ENCODE results near the gene NUP160.
"Not testable (repeated sequence)": the region's sequence is repeated elsewhere in the genome, so short reads cannot be mapped to it uniquely, and the experiment has no call there.

NUP160 gene

GRCh38 chr11:47800759-47801158 lies 47.4 kb downstream of the NUP160 start:
- in situ Hi-C loops (cut with MboI; ENCODE audit: low sequenced_read_pairs) = no loop called here

DNA sequence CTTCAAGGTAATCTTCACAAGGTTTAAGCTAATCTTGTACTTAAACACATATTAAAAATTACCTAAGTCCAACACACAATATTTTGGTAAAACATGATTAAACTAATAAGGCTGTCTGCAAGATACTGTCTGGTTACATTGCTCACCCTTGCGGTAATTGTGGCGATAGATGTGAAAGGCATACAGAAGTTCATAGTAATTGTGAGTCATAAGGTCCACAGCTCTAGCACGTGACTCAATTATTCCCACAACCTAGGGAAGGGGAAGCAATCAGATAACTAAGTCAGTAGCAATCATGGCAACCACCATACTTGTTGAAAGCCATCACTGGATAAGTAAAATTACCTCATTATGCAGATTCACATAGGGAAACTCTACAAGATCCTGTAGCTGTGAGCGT lies 50.5 kb downstream of the NUP160 start:
- in situ Hi-C loops (cut with MboI; ENCODE audit: low sequenced_read_pairs) = no loop called here

GRCh38 chr11:47791774-47792430 lies 56.2 kb downstream of the NUP160 start:
- in situ Hi-C loops (cut with MboI; ENCODE audit: low sequenced_read_pairs) = no loop called here

DNA sequence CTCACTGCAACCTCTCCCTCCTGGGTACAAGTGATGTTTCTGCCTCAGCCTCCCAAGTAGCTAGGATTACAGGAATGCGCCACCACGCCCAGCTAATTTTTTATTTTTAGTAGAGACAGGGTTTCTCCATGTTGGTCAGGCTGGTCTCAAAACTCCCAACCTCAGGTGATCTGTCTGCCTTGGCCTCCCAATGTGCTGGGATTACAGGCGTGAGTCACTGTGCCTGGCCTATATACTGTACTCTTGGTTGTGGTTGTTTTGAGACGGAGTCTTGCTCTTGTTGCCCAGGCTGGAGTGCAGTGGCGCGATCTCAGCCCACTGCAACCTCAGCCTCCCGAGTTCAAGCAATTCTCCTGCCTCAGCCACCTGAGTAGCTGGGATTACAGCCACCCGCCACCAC lies 58.1 kb downstream of the NUP160 start:
- in situ Hi-C loops (cut with MboI; ENCODE audit: low sequenced_read_pairs) = not testable (repeated sequence)

- in situ Hi-C loops (cut with MboI; ENCODE audit: low sequenced_read_pairs) = no loop called here
Observed at GRCh38 chr11:47788181-47788580, 60.0 kb downstream of the NUP160 start.

GRCh38 chr11:47786373-47786772 lies 61.8 kb downstream of the NUP160 start:
- in situ Hi-C loops (cut with MboI; ENCODE audit: low sequenced_read_pairs) = no loop called here

- in situ Hi-C loops (cut with MboI; ENCODE audit: low sequenced_read_pairs) = no loop called here
Observed at GRCh38 chr11:47784785-47785381, 63.3 kb downstream of the NUP160 start.

DNA sequence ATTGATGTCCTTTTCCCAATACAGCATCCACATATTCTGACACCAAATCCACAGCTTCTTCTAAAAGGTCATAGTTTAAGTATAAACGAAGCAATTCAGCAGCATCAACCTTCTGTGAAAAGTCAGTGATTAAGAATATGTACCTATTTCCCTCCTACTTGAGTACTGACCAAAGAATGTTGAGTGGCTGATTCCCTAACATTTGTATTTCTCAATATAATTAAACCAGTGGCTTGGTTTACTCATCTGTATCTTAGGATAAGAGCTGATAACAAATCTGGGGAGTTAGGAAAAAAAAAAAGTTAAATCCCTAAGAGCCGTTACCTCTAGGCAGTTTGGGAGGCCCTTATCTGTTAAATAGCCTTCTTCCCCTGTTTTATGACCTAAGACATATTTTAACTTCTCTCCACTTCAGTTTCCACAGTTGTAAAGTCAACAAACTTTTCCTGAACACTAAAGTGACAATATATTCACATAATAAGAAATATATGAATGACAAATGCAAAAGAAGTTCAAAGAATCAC lies 65.0 kb downstream of the NUP160 start:
- in situ Hi-C loops (cut with MboI; ENCODE audit: low sequenced_read_pairs) = no loop called here

- in situ Hi-C loops (cut with MboI; ENCODE audit: low sequenced_read_pairs) = no loop called here
Observed at GRCh38 chr11:47778878-47779483, 69.2 kb downstream of the NUP160 start.

- in situ Hi-C loops (cut with MboI; ENCODE audit: low sequenced_read_pairs) = no loop called here
Observed at GRCh38 chr11:47775240-47775869, 72.8 kb downstream of the NUP160 start.

GRCh38 chr11:47773882-47774281 lies 74.3 kb downstream of the NUP160 start:
- in situ Hi-C loops (cut with MboI; ENCODE audit: low sequenced_read_pairs) = no loop called here

DNA sequence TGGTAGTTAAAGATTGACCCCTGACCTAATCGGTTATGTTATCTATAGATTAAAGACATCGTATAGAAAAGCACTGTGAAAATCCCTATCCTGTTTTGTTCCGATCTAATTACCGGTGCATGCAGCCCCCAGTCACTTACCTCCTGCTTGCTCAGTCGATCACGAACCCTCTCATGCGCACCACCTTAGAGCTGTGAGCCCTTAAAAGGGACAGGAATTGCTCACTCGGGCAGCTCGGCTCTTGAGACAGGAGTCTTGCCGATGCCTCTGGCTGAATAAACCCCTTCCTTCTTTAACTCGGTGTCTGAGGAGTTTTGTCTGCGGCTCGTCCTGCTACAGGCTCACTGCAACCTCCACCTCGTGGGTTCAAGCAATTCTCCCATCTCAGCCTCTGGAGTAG lies 78.6 kb downstream of the NUP160 start:
- in situ Hi-C loops (cut with MboI; ENCODE audit: low sequenced_read_pairs) = not testable (repeated sequence)

- in situ Hi-C loops (cut with MboI; ENCODE audit: low sequenced_read_pairs) = no loop called here
Observed at GRCh38 chr11:47768101-47768612, 80.0 kb downstream of the NUP160 start.

DNA sequence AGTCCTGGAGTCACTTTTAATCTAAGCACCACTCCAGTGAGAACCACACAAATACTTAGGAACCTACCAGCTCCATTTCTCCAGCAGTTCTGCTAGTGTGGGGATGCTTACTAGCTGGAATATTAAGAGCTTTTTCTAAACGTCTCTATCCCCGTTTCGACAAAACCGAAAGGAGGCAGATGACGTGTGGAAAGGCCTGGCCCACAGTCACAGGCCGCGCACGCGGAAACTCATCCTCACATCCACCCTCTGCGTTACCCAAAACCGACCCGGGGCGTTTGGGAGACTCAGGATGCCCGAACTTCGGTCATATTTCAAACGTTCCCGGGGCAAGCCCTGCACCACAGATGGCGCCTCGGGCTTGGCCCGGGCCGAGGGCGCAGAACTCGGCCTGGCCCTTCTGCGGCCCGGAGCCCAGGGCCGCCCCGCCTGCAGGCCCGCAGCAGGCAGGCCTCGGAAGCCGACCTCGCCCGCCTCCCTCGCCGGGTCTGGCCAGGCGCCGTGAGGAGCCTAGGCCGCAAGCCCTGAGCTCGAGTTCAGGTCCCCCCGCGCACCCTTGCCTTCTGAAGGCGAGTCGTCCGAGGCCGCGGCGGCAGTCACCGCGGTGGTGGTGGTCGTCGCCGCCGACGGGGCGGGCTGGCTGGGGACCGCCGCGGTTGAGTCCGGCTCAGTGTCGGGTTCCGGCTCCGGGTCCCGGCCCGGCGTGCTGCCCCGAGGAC lies 81.5 kb downstream of the NUP160 start:
- in situ Hi-C loops (cut with MboI; ENCODE audit: low sequenced_read_pairs) = no loop called here

- in situ Hi-C loops (cut with MboI; ENCODE audit: low sequenced_read_pairs) = no loop called here
Observed at GRCh38 chr11:47765086-47765485, 83.1 kb downstream of the NUP160 start.

DNA sequence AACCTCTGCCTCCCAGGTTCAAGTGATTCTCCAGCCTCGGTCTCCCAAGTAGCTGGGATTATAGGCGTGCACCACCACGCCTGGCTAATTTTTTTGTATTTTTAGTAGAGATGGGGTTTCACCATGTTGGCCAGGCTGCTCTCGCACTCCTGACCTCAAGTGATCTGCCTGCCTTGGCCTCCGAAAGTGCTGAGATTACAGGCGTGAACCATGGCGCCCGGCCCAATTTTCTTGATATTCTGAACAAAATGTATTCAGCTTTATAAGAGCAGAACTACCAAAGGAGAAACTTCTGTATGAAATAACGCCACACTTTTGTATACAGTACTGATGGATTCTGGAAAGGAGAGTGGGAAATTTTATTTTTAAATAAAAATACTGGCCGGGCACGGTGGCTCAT lies 88.9 kb downstream of the NUP160 start:
- in situ Hi-C loops (cut with MboI; ENCODE audit: low sequenced_read_pairs) = not testable (repeated sequence)

DNA sequence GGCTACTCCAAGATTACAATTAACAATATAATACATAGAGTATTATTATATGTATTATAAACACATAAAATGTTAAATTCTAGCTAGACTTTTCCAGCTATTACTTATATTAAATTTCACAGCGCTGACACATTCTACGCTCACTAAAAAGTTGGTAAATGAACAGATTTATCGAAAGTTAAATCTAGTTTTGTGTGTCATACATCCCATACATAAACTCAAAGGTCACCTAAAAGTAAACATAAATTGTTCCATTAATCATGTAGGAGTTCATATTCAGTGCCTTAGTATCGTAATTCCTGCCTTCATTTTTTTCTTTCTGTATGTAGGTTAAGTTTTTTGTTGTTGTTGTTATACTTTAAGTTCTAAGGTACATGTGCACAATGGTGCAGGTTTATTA lies 91.9 kb downstream of the NUP160 start:
- in situ Hi-C loops (cut with MboI; ENCODE audit: low sequenced_read_pairs) = no loop called here

GRCh38 chr11:47750725-47751124 lies 97.4 kb downstream of the NUP160 start:
- in situ Hi-C loops (cut with MboI; ENCODE audit: low sequenced_read_pairs) = no loop called here

GRCh38 chr11:47742494-47742893 lies 105.7 kb downstream of the NUP160 start:
- in situ Hi-C loops (cut with MboI; ENCODE audit: low sequenced_read_pairs) = loop anchor here (25.0 kb wide), 1 partner anchor 980 kb away; no protein-coding TSS in a partner anchor

GRCh38 chr11:47737817-47738216 lies 110.3 kb downstream of the NUP160 start:
- in situ Hi-C loops (cut with MboI; ENCODE audit: low sequenced_read_pairs) = loop anchor here (25.0 kb wide), 1 partner anchor 976 kb away; no protein-coding TSS in a partner anchor

GRCh38 chr11:47732271-47732670 lies 115.9 kb downstream of the NUP160 start:
- in situ Hi-C loops (cut with MboI; ENCODE audit: low sequenced_read_pairs) = loop anchor here (25.0 kb wide), 1 partner anchor 970 kb away; no protein-coding TSS in a partner anchor
